ENCODE results near the gene C1QTNF2. TPM values are rescaled to one million over a fixed set of nuclear protein-coding genes. Genes with fewer than 3 reads are reported as not detected.

Gene C1QTNF2
- total RNA-seq, 4 donors from 2014 or later = 0.09 to 0.65 TPM; not detected in 2

DNA sequence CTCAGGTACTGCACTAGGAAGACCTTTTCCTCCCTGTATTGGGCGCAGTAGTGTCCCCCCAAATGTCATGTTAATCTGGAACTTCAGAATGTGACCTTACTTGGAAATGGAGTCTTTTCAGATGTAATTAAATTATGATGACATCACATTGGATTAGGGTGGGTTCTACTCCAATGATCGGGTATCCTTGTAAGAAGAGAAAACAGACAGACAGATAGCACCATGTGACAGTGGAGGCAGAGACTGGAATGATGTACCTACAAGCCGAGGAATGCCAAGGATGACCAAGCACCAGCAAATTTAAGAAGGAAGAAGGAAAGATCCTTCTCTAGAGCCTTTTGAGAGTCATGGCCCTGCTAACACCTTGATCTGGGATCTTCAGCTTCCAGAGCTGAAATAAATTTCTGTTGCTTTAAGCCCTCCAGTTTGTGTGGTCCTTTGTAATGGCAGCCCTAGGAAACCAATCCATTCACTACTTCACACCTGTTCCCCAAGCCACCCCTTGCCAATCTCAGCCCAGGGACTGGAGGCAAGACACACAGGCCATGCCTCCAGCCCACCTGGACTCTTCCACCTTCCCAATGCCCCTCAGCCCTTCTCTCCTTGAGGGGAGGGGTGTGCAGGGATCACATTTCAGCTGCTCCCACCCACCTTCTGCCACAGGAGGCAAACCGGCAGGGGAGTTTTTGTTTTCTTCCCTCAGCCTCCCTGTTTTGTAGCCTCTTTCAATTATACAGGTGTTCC is 59.7 kb downstream of the C1QTNF2 start:
- no peak overlapping the region for H3K4me3 ChIP-seq
- H3K36me3 ChIP-seq = no peaks in the 10 kb centered on the region
- no peak for DNase-seq
- no peak for ATAC-seq
- no peaks in the 10 kb centered on the region for H3K9me3 ChIP-seq
- TF ChIP-seq POLR2A (IDR thresholded peaks at IDR 0.05) = no peak
- TF ChIP-seq, protein P1, sequence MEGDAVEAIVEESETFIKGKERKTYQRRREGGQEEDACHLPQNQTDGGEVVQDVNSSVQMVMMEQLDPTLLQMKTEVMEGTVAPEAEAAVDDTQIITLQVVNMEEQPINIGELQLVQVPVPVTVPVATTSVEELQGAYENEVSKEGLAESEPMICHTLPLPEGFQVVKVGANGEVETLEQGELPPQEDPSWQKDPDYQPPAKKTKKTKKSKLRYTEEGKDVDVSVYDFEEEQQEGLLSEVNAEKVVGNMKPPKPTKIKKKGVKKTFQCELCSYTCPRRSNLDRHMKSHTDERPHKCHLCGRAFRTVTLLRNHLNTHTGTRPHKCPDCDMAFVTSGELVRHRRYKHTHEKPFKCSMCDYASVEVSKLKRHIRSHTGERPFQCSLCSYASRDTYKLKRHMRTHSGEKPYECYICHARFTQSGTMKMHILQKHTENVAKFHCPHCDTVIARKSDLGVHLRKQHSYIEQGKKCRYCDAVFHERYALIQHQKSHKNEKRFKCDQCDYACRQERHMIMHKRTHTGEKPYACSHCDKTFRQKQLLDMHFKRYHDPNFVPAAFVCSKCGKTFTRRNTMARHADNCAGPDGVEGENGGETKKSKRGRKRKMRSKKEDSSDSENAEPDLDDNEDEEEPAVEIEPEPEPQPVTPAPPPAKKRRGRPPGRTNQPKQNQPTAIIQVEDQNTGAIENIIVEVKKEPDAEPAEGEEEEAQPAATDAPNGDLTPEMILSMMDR (IDR thresholded peaks at IDR 0.05 in 4 of 5, conservative IDR thresholded peaks at IDR 0.05 in 1 of 5) = no peak
- no peak overlapping the region for H3K27ac ChIP-seq
- H3K4me1 ChIP-seq = peaks cover 0 to 5% of the 10 kb centered on the region in 2 donors
- intact Hi-C loops (cut with DNase I; ENCODE audit: low total_unique reads) = no loop called here
- H3K27me3 ChIP-seq = peaks cover 23 to 29% (median 24%) of the 10 kb centered on the region in 3 donors
- in situ Hi-C loops (cut with MboI; ENCODE audit: low sequenced_read_pairs in 4 of 4) = no loop called here

DNA sequence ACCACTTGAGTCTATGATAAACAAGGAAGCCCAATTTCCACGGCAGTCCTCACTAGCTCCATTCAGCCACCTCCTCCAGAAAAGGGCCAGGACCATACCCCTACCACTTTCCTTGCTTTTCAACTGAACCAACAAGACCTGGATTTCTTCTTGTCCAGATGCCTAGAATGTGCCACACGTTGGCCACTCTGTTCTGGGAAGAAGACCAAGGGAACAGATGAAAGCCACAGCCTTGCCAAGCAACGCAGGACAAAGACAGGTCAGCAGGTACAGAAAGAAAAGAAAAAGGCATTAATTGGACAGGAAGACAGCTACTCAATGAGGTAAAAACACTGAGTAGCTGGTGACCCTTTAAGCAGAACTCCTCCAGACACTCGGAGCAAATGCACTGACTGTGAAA is 60.3 kb downstream of the C1QTNF2 start:
- peaks cover 0 to 5% of the 10 kb centered on the region in 2 donors for H3K4me1 ChIP-seq
- DNase-seq (no peak), ATAC-seq (no peak)
- in situ Hi-C loops (cut with MboI; ENCODE audit: low sequenced_read_pairs in 4 of 4) (no loop called here), intact Hi-C loops (cut with DNase I; ENCODE audit: low total_unique reads) (no loop called here)
- no peak overlapping the region for H3K4me3 ChIP-seq
- no peak for TF ChIP-seq POLR2A (IDR thresholded peaks at IDR 0.05)
- TF ChIP-seq, protein P1 (IDR thresholded peaks at IDR 0.05 in 4 of 5, conservative IDR thresholded peaks at IDR 0.05 in 1 of 5) = no peak
- H3K27ac ChIP-seq = no peak overlapping the region
- no peaks in the 10 kb centered on the region for H3K36me3 ChIP-seq
- H3K9me3 ChIP-seq = no peaks in the 10 kb centered on the region
- H3K27me3 ChIP-seq = peaks cover 23 to 29% (median 24%) of the 10 kb centered on the region in 3 donors

DNA sequence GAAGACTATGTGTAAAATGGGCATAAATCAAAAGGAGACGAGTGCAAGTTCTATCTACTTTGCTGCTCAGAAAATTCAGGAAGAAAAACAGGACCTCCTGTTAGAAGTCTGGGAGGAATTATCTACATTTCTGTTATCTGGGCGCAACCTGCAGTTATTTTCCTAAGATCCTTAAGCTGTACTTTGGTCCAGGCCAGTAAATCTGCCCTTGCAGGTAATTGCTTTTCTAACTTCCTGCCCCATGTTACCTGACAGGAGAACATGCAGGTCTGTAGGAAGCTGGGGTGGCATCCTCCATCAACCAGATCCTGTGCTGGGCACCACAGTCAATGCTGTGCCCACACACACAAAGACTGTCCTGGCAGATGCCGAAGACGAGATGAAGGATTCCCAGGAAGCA is 63.7 kb downstream of the C1QTNF2 start:
- no peak for ATAC-seq
- TF ChIP-seq, protein P1 (IDR thresholded peaks at IDR 0.05 in 4 of 5, conservative IDR thresholded peaks at IDR 0.05 in 1 of 5) = no peak
- TF ChIP-seq POLR2A (IDR thresholded peaks at IDR 0.05) = no peak
- Histone ChIP-seq H3K4me3 (no peak overlapping the region), H3K27ac (no peak overlapping the region), H3K4me1 (no peaks in the 10 kb centered on the region), H3K9me3 (no peaks in the 10 kb centered on the region), H3K36me3 (no peaks in the 10 kb centered on the region), H3K27me3 (peaks cover 1 to 9% (median 8%) of the 10 kb centered on the region in 3 donors)
- intact Hi-C loops (cut with DNase I; ENCODE audit: low total_unique reads) = no loop called here
- in situ Hi-C loops (cut with MboI; ENCODE audit: low sequenced_read_pairs in 4 of 4) = no loop called here
- DNase-seq = no peak

DNA sequence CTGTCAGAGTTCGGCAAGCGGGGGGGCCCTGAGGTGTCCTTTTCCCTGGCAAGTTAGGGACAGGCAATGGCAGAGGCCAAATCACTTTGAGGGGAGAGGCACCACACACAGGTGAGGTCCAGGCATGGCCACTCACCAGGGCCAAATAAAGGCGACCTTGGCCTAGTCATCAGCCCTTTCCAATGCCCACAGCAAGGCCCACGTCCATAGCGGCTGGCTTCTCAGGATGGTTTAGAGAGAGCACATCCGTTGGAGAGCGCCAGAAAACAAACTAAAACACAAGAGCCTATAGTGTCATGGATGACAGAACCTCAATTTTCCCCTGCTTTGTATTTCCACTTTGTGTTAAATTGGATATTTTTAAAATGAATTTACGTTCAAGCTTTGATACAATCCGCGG is 65.1 kb downstream of the C1QTNF2 start:
- H3K4me3 ChIP-seq = no peak overlapping the region
- H3K4me1 ChIP-seq = no peaks in the 10 kb centered on the region
- DNase-seq (no peak), ATAC-seq (no peak)
- intact Hi-C loops (cut with DNase I; ENCODE audit: low total_unique reads) (no loop called here), in situ Hi-C loops (cut with MboI; ENCODE audit: low sequenced_read_pairs in 4 of 4) (no loop called here)
- H3K27ac ChIP-seq = no peak overlapping the region
- H3K36me3 ChIP-seq = no peaks in the 10 kb centered on the region
- no peaks in the 10 kb centered on the region for H3K27me3 ChIP-seq
- no peak for TF ChIP-seq POLR2A (IDR thresholded peaks at IDR 0.05)
- TF ChIP-seq, protein P1 (IDR thresholded peaks at IDR 0.05 in 4 of 5, conservative IDR thresholded peaks at IDR 0.05 in 1 of 5) = no peak
- no peaks in the 10 kb centered on the region for H3K9me3 ChIP-seq

Measured in gastrocnemius medialis (tissue), 4 donors.